ENCODE measurements around the gene GPR155.
"Not testable (repeated sequence)": the region's sequence is repeated elsewhere in the genome, so short reads cannot be mapped to it uniquely, and the experiment has no call there.

- not testable (repeated sequence) for TF ChIP-seq CTCF (conservative IDR thresholded peaks at IDR 0.05; ENCODE audit: low read length); EZH2phosphoT487 (IDR thresholded peaks at IDR 0.05; ENCODE audit: borderline replicate concordance, low read depth, low read length)
Observed at GRCh38 chr2:174388706-174389105, 98.1 kb downstream of the GPR155 start.
